ENCODE results near the gene DRAP1. TPM values are rescaled to one million over a fixed set of nuclear protein-coding genes. Genes with fewer than 3 reads are reported as not detected.

Gene DRAP1
- total RNA-seq, 1 donor from 2014 or later: 66.1 TPM

DNA sequence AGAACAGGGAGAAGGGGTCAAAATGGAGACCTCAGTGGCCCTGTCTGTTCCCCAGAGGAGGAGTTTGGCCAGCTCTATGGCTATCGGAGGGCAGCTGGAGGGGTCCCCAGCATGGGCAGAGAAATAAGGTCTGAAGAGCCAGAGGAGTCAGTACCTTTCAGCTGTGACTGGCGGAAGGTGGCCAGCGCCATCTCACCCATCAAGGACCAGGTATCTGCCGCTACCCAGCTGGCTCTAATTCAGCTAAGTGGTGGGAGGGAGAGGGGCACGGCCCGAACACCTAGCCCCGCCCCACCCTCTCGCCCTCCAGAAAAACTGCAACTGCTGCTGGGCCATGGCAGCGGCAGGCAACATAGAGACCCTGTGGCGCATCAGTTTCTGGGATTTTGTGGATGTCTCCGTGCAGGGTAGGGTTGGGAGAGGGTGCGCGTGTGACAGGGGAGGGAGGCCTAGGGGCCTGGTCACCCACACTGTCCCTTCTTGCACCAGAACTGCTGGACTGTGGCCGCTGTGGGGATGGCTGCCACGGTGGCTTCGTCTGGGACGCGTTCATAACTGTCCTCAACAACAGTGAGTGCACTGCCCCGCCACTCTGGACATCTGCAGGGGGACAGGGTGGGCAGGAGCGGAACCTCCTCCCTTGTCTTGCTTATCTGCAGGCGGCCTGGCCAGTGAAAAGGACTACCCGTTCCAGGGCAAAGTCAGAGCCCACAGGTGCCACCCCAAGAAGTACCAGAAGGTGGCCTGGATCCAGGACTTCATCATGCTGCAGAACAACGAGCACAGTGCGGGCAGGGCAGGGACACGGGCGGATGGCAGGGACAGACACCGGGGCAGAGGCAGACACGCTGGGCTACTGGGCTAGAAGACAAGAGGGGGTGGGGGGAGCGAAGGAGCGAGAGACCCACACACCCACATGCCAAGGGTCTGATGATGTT is 36.8 kb upstream of the DRAP1 start:
- H3K27me3 Mint-ChIP-seq: no peaks in the 10 kb centered on the region
- H3K4me3 Mint-ChIP-seq: no peak overlapping the region
- peak overlapping the region; percentile 53 for H3K27ac Mint-ChIP-seq
- no peaks in the 10 kb centered on the region for H3K9me3 Mint-ChIP-seq
- TF ChIP-seq CTCF (conservative IDR thresholded peaks at IDR 0.05): no peak
- no peak for DNase-seq (ENCODE audit: extremely low spot score, unreplicated experiment)
- H3K36me3 Mint-ChIP-seq: peaks cover 5% of the 10 kb centered on the region
- peaks cover 13% of the 10 kb centered on the region for H3K4me1 Mint-ChIP-seq (ENCODE audit: unreplicated experiment)

GRCh38 chr11:65883058-65883761 is 36.0 kb upstream of the DRAP1 start:
- H3K4me3 Mint-ChIP-seq: no peak overlapping the region
- H3K9me3 Mint-ChIP-seq: no peaks in the 10 kb centered on the region
- peaks cover 5% of the 10 kb centered on the region for H3K36me3 Mint-ChIP-seq
- no peak overlapping the region for H3K27ac Mint-ChIP-seq
- no peak for TF ChIP-seq CTCF (conservative IDR thresholded peaks at IDR 0.05)
- DNase-seq (ENCODE audit: extremely low spot score, unreplicated experiment): no peak
- no peaks in the 10 kb centered on the region for H3K27me3 Mint-ChIP-seq
- peaks cover 13% of the 10 kb centered on the region for H3K4me1 Mint-ChIP-seq (ENCODE audit: unreplicated experiment)

DNA sequence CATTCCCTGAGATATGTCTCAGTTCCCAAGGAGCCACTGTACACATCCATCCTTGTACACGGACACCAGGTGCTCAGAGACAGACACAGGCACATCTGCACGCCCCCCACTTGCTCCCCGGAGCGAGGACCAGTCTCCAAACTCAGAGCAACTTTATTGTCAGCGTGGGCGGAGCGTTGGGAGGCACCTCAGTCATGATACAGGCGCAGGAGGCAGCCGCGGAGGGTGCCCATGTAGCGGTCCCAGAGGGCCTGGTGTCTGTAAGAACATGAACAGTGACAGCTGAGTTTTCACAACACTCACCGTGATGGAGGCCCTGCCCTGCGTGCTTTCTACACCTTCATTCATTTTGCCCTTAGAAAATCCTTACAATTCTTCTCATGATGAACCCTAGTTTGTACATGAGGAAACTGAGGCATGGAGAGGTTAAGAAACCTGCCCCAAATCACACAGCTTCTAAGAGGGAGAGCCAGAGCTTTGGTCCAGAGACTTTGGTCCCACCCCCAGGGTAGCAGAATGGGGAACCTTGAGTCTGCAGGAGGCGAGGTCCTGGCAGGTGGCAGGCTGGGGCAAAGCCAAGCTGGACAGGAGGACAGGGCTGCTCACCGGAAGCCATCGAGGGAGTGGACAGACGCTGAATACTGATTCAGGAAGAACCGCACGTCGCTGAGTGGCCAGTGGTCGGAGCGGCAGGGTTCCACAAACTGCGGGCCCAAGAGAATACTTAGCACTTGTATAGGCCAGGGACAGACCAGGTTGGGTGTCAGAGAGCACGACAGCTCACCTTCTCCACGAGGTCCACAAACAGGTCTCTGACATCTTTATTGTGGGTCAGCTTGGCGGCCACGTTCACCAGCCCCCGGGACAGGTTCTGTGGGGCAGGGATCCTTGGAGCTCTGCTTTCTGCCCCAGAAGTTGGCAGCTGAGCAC is 35.2 kb upstream of the DRAP1 start:
- Mint-ChIP-seq H3K27me3 (no peaks in the 10 kb centered on the region), H3K4me1 (ENCODE audit: unreplicated experiment) (peaks cover 17% of the 10 kb centered on the region), H3K4me3 (peak overlapping the region; percentile 79), H3K9me3 (no peaks in the 10 kb centered on the region), H3K27ac (peak overlapping the region; percentile 43), H3K36me3 (peaks cover 5% of the 10 kb centered on the region)
- no peak for DNase-seq (ENCODE audit: extremely low spot score, unreplicated experiment)
- no peak for TF ChIP-seq CTCF (conservative IDR thresholded peaks at IDR 0.05)

DNA sequence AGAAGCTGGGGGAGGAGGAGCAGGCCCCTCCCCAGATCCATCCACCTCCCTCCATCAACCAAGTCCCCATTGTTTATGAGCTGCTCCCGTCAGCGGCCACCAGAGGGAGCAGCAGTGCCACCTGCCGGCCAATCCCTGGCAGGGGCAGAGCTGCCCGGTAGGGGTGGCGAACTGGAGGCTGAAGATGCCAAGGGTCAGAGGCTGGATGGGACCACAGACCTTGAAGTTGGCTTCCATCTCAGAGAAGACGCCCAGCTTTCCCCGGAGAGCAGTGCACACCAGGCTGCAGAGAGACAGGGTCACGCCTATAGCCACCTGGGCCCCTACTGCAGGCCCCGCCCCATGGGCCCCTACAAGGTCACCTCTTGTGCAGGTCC is 34.5 kb upstream of the DRAP1 start:
- peak; percentile 99 for TF ChIP-seq CTCF (conservative IDR thresholded peaks at IDR 0.05)
- peaks cover 5% of the 10 kb centered on the region for H3K36me3 Mint-ChIP-seq
- H3K27me3 Mint-ChIP-seq: peaks cover 2% of the 10 kb centered on the region
- DNase-seq (ENCODE audit: extremely low spot score, unreplicated experiment): no peak
- peak overlapping the region; percentile 43 for H3K27ac Mint-ChIP-seq
- H3K9me3 Mint-ChIP-seq: no peaks in the 10 kb centered on the region
- H3K4me1 Mint-ChIP-seq (ENCODE audit: unreplicated experiment): peaks cover 23% of the 10 kb centered on the region
- peak overlapping the region; percentile 79 for H3K4me3 Mint-ChIP-seq

DNA sequence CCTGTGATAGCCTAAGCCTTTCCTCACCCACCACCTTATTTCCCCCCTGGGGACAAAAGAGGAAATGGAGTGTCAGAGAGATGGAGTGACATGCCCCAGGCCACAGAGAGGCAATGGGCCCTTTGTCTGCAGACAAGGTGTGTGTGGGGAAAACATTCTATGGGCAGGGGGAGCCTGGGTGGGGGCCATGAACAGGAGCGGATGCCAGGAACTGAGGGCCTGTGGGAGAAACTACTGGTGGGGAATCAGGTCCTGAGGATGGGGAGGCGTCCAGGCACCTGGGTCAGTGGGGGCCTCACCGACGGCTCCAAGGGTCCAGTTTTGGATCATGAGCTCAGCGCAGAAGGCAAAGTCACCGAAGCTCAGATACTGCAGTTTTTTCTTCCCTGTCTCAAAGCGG is 34.0 kb upstream of the DRAP1 start:
- Mint-ChIP-seq H3K27me3 (peaks cover 7% of the 10 kb centered on the region), H3K4me3 (peak overlapping the region; percentile 20), H3K9me3 (no peaks in the 10 kb centered on the region), H3K27ac (no peak overlapping the region), H3K4me1 (ENCODE audit: unreplicated experiment) (peaks cover 28% of the 10 kb centered on the region), H3K36me3 (peaks cover 5% of the 10 kb centered on the region)
- DNase-seq (ENCODE audit: extremely low spot score, unreplicated experiment): no peak
- TF ChIP-seq CTCF (conservative IDR thresholded peaks at IDR 0.05): no peak

All from type B pancreatic cell (in vitro differentiated cells).